RWPE2 (cell line): ENCODE results near the gene FBXO9.

ENCODE experiments used
- ATAC-seq: fragments of 200-7000 bp; cut with Tn5 transposase; 3 replicates; pipeline ENCODE4 v1.9.1; 2021; ENCODE audit warnings: low read depth
- DNase-seq: peaks from one replicate; pipeline ENCODE4 v3.0.0-alpha.2; 2020; ENCODE audit warnings: low spot score
- H3K27ac ChIP-seq: fragments of 450-650 bp; 2 replicates; pipeline ENCODE4 v1.5.1; 2017; ENCODE audit warnings: mild to moderate bottlenecking; ENCODE audit not compliant: poor library complexity, severe bottlenecking
- H3K27me3 ChIP-seq: fragments of 250-450 bp; sonication (Bioruptor Pico); 2 replicates; pipeline ENCODE4 v1.5.1; 2021; ENCODE audit warnings: mild to moderate bottlenecking, moderate library complexity; ENCODE audit not compliant: insufficient read depth, poor library complexity, severe bottlenecking
- H3K36me3 ChIP-seq: fragments of 250-450 bp; sonication (Bioruptor Pico); 2 replicates; pipeline ENCODE4 v1.5.1; 2020; ENCODE audit warnings: low read depth, mild to moderate bottlenecking, moderate library complexity
- H3K4me1 ChIP-seq: fragments of 250-450 bp; sonication (Bioruptor Pico); 2 replicates; pipeline ENCODE4 v1.5.1; 2021; ENCODE audit warnings: mild to moderate bottlenecking, moderate library complexity; ENCODE audit not compliant: insufficient read depth, poor library complexity, severe bottlenecking
- H3K4me3 ChIP-seq: fragments of 250-450 bp; sonication (Bioruptor Pico); 2 replicates; pipeline ENCODE4 v1.5.1; 2021; ENCODE audit warnings: mild to moderate bottlenecking, moderate library complexity; ENCODE audit not compliant: severe bottlenecking
- H3K9me3 ChIP-seq: fragments of 250-450 bp; sonication (Bioruptor Pico); 2 replicates; pipeline ENCODE4 v1.5.1; 2021; ENCODE audit warnings: mild to moderate bottlenecking, moderate library complexity; ENCODE audit not compliant: severe bottlenecking
- CTCF ChIP-seq: fragments of 450-650 bp; IDR thresholded peaks from one replicate; pipeline ENCODE4 v1.5.1; 2017; ENCODE audit warnings: mild to moderate bottlenecking, moderate library complexity; ENCODE audit not compliant: poor library complexity, severe bottlenecking

FBXO9 gene

DNA sequence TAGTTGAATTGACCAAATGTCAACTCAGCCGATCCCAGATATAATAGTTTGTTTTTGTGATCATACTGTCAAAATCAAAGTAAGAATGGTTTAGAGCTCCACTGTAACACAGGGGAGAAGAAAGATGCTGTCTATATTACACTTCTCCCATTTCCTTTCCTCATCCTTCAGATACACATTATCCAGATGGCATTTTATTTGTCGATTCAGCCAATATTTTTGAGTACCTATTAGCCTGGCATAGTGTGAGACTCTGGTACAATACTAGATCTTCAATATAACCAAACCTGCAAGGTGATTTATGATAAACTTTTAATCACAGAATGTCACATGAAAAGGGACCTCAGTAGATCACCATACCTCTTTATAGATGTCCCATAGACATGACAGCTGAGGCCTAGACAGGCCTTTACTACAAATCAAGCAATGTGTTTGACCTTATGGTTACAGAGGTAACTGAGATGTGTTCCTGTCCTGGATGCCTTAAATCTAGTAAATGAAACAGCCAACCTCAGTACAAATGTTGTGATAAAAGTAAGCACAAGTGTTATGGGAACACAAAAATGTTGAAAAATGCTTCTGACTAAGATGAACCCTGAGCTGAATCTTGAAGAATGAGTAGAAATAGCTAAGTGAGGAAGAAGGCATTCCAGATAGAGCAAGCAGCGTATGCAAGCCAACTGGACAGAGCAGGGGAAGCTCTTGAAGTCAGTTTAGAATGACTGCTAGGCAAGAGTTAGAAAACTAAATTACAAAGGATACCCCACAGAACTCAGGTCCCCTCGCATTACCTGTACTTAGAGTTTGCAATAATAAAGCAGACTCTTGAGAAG, 1.9 kb downstream of the FBXO9 start:
- ATAC-seq, result no peak

DNA sequence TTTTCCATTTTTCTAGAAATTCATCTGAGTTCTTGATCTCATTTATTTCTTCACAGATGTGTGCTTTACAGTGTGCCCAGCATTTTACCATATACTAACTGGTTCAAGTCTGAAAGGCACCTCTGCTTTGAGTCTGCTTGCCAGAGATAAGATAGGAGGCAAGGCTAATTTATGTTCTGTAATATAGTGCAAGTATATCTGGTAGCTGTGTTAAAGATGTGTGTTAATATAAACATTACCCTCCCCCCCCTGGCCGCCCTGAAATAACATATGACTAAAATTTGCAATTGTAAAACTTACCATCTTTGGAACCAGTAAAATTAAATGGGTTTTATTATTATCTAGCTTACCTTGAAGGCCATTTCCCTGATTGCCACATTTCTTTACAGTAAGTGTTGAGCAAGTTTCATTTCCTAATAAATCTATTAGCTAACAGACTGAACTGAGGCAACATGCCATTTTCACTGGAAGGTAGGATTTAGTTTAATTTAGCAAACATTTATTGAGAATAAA, 2.7 kb downstream of the FBXO9 start:
- no peak for DNase-seq
- H3K4me1 ChIP-seq, result peaks cover 15% of the 10 kb centered on the region
- no peaks in the 10 kb centered on the region for H3K9me3 ChIP-seq
- H3K36me3 ChIP-seq, result peaks cover 52% of the 10 kb centered on the region
- TF ChIP-seq CTCF, result no peak
- H3K4me3 ChIP-seq, result no peak overlapping the region
- H3K27me3 ChIP-seq, result no peaks in the 10 kb centered on the region
- ATAC-seq, result no peak
- H3K27ac ChIP-seq, result no peak overlapping the region

More for the DNA sequence above, 1.9 kb downstream of the FBXO9 start:
- Histone ChIP-seq H3K9me3 (no peaks in the 10 kb centered on the region), H3K4me3 (no peak overlapping the region), H3K27ac (no peak overlapping the region), H3K36me3 (peaks cover 46% of the 10 kb centered on the region), H3K27me3 (no peaks in the 10 kb centered on the region), H3K4me1 (peaks cover 15% of the 10 kb centered on the region)
- no peak for TF ChIP-seq CTCF
- DNase-seq, result no peak

GRCh38 chr6:53069427-53069826, 4.2 kb downstream of the FBXO9 start:
- Histone ChIP-seq H3K27me3 (no peaks in the 10 kb centered on the region), H3K36me3 (peaks cover 67% of the 10 kb centered on the region), H3K27ac (no peak overlapping the region), H3K4me1 (peaks cover 15% of the 10 kb centered on the region), H3K9me3 (no peaks in the 10 kb centered on the region), H3K4me3 (no peak overlapping the region)
- TF ChIP-seq CTCF, result no peak
- DNase-seq (no peak), ATAC-seq (no peak)

GRCh38 chr6:53070806-53071205, 5.6 kb downstream of the FBXO9 start:
- H3K36me3 ChIP-seq, result peaks cover 79% of the 10 kb centered on the region
- no peak for TF ChIP-seq CTCF
- no peak overlapping the region for H3K27ac ChIP-seq
- ATAC-seq (no peak), DNase-seq (no peak)
- H3K27me3 ChIP-seq, result no peaks in the 10 kb centered on the region
- peaks cover 15% of the 10 kb centered on the region for H3K4me1 ChIP-seq
- H3K4me3 ChIP-seq, result no peak overlapping the region
- H3K9me3 ChIP-seq, result no peaks in the 10 kb centered on the region

DNA sequence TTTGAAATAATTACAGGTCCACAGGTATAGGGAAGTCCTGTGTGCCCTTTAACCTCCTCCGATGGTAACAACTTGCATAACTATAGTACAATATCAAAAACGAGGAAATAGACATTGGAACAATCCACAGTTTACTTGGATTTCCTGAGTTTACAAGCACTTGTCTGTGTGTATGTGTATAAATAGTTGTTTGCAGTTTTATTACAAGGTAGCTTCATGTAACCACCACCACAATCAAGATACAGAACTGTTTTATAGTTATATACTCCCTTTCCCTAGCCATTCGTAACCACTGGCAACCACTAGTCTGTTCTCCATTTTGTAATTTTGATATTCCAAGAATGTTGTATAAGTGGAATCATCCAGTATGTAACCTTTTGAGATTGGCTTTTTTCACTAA, 9.1 kb downstream of the FBXO9 start:
- TF ChIP-seq CTCF, result no peak
- DNase-seq (no peak), ATAC-seq (no peak)
- H3K4me3 ChIP-seq, result no peak overlapping the region
- no peaks in the 10 kb centered on the region for H3K9me3 ChIP-seq
- H3K36me3 ChIP-seq, result peaks cover 91% of the 10 kb centered on the region
- H3K27me3 ChIP-seq, result no peaks in the 10 kb centered on the region
- H3K27ac ChIP-seq, result no peak overlapping the region
- no peaks in the 10 kb centered on the region for H3K4me1 ChIP-seq
